GM21528 (cell line): Measurements from ENCODE around the gene POLA1.

Experiments used
- ATAC-seq: cut with Tn5 transposase; IDR thresholded peaks from one replicate; pipeline ENCODE4 v1.9.1; 2021; ENCODE audit warnings: mild to moderate bottlenecking, moderate library complexity; ENCODE audit not compliant: unreplicated experiment, low FRiP score

Gene POLA1

DNA sequence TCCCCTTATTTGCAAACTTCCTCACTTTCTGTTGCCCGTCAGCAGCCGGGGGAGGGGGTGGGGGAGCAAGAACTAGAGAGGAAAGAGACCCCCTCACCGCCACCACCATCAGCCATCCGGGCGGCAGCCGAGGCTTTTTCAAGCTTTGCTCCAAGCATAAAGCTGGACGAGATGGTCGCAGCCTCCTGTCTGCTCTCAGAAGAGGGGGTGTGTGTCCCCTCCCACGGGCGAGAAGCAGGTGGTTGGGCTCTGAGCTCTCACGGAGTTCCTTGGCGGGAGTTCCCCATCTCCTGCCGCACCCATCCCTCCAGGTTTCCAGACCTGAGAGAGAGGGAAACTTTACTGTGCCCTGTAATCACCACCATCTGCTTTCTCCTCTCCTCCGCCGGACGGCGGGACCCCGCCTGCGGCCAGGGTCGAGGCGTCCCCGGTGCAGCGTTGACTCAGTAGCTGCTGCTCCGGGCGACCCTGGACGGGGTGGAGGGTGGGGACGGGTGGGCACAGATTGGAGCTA is 326.7 kb downstream of the POLA1 start:
- ATAC-seq: no peak

DNA sequence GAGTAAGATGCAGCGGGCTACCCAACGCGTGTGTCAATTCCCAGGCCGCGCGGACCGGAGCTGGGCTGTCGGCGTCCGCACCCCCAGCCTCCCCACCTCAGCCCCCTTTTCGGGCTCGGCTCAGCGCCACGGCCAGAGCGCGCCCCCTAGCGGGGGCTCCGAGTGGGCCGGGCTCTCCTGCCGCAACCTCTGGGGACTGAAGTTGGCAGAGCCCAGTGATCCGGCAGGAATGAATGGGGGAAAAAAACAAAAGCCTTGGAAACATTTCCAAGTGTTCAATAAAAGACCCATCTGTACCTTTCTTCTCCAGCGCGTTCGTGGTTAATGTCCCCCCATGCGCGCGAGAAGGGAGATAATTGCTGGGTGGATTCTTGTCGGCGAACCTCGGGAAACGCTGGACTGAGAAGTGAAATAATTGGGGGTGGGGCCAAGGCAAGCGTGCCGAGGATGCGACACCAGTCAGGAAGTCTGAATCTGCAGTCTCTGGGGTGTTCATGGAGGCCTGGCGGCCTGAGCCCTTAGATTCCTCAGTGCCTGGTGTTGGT is 327.3 kb downstream of the POLA1 start:
- ATAC-seq: no peak

DNA sequence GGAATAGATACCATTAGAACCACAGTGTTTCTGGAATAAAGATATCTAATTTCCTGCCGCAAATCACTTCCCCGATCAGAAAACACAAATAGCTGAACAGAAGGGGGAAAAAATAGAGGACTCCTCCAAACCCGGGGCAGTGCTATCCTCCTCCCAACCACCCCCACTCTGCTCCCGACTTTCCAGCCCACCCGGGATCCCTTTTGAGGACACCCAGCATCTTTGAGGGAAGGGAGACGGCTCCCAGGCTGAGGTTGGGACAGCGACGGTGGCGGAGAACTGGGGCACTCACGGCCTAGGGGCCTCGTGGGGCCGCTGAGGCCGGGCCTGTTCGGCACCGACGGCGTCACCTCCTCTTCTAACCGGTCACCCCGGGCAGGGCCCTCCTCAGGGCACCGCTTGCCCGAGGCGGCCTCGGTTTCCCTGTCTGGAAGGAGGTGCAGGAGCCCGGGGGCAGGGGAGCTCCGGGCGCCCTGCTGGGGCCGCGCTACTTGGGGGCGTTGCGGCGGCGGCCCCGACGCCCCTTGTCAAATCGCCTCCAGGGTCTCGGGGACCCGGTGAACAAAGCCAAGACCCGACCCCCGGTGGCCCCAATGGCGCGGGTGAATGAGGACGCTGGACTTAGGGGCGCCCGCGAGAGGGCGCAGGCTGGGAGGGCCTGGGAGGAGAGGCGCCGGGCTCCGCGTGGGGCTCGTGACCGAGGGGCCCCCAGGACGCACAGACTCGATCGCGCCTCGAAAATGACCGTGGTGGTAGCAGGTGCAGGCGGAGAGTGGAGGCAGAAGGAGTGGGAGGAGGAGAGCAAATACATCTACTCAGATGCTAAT is 329.0 kb downstream of the POLA1 start:
- ATAC-seq: no peak

DNA sequence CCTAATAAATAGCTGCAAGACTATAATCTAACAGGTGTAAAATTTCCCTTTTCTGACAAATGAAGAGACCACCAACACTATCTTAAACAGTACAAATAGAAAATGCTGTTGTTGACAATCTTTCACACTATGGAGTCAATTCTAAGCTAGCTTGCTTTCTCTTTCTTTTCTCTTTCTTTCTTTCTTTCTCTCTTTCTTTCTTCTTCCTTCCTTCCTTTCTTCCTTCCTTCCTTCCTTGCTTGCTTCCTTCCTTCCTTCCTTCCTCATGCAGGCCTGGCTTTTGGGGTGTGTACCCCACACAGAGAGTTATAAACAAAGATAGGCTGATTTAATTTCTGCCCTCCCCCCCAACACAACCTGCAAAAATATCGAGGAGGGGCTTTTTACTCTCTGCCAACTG is 330.2 kb downstream of the POLA1 start:
- no peak for ATAC-seq

DNA sequence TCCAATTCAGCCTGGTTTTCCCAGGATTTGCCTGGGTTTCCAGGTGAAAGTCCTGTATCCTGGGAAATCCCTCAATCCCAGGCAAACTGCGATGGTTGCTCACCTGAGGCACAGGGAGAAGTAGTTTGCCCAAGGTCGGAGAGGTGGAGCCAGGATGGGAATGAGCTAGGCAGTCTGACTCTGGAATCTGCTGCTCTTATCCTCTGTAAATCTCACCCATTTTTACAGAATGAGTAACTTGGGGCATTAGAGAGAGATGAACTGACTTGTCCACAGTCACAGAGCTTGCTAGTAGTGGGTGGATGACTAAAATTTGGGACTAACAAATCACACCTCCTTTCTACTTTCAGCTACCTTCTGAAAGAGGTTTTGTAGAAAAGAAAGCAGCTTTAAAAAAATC is 331.9 kb downstream of the POLA1 start:
- no peak for ATAC-seq

DNA sequence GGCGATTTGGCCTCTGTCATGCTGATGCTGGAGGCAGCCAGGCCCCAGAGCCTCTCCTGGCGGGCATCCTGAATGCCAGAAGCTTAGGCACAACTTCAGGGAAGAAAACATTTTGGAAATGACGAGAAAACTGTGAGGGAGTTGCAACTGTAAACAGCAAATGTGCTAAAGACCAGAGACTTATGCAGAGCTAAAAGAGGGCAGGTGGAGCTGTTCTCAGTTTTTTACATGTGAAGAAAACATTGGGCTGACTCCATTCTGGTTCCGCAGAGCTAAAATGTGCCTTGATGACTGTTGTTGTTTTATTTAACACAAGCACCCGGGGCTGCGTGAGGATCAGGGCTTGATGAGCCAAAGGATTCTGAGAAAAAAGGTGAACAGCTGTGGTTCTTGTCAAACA is 332.9 kb downstream of the POLA1 start:
- ATAC-seq: no peak

DNA sequence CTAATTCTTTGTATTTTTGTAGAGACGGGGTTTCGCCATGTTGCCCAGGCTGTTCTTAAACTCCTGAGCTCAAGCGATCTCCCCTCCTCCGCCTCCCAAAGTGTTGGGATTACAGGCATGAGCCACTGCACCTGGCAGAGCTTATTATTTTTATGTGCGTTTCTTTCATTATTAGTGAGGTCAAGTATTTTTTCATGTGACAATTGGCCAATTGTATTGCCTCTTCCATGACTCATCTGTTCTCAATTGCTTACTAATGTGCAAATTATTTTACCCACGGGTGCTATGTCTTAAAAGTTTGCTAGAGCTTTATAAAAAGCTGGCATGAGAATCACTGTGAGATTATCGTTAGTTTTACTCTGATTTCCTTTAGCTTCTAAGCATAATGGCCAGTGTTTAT is 335.0 kb downstream of the POLA1 start:
- ATAC-seq: no peak

DNA sequence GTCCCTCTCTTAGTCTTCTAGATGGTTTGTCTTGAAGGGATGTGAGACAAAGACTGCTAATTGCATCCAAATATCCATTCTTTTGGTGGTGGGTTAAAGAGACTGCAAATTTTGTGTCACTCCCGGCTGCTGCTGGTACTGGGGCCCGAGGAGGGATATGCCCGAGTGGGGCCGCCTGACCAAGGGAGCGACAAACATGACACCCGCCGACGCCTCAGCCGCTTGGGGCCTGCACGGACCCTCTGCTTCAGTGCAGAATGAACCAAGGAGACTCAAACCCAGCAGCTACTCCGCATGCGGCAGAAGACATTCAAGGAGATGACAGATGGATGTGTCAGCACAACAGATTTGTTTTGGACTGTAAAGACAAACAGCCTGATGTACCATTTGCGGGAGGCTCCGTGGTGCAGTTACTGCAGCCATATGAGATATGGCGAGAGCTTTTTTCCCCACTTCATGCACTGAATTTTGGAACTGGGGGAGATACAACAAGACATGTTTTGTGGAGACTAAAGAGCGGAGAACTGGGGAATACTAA is 335.6 kb downstream of the POLA1 start:
- no peak for ATAC-seq

DNA sequence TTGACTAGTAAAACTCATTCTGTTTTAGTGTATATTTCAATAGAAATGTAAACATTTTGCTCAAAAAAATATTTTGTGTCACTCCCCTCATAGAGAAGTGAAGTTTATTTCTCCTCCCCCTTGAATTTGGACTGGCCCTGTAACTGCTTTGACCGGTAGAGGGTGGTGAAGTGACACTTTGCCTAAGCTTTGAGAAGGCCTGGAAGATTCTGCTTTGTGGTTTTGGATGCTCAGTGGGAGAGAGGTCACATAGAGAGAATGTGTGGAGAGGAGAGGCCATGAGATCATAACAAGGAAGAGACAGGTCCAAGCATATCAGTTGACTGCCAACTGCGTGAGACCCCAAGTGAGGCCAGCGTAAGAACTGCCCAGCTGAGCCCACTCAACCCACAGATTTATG is 341.2 kb downstream of the POLA1 start:
- ATAC-seq: no peak

DNA sequence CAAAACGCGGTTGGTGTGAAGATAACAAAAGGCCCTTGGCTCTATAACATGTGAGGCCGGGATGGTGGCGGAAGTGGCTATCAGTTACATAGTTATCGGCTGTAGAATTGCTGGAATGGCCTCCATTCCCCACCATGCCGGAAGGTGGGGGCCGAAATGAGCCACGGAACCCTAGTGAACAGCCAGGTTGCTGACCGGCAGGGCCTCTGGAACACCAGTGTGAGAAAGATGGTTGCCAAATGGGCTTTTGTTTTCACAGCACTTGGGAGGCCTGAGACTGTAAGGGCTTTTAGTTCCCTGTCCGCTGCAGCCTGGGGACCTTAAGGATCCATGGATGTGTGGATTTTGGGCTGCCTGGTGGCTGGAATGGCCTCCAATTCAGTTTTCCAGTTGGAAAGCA is 345.3 kb downstream of the POLA1 start:
- no peak for ATAC-seq

DNA sequence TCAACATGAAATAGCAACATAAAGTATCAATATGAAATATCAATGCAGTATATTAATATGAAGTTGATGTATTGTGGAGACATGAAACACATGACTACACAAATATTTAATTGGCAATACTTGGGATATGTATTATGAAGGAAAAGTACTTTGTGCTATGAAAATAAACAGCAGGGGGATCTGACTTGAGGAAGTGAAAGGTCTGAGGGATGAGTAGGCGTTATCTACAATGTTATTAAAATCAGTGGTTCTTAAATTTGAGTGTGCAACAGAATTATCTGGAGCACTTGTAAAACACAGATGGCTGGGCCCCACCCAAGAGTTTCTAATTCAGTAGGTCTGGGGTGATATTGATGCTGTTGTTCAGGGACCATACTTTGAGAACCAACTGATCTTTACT is 349.5 kb downstream of the POLA1 start:
- ATAC-seq: no peak
